IPS-20b (cell line): Measurements from ENCODE around the gene ENG.

Experiments used
- H3K27ac ChIP-seq: one replicate; pipeline ENCODE4 v1.5.1; 2013; ENCODE audit warnings: low read length
- H3K27me3 ChIP-seq: 2 replicates; pipeline ENCODE4 v1.6.1; 2013; ENCODE audit warnings: mild to moderate bottlenecking, low read length, inconsistent platforms; ENCODE audit not compliant: insufficient read depth
- H3K36me3 ChIP-seq: 2 replicates; pipeline ENCODE4 v1.6.1; 2013; ENCODE audit warnings: low read depth, mild to moderate bottlenecking, inconsistent platforms, low read length, moderate library complexity; ENCODE audit not compliant: insufficient read depth
- H3K4me1 ChIP-seq: 2 replicates; pipeline ENCODE4 v1.6.1; 2013; ENCODE audit warnings: mild to moderate bottlenecking, control low read depth, inconsistent platforms, low read length, moderate library complexity; ENCODE audit not compliant: insufficient read depth
- H3K4me3 ChIP-seq: 2 replicates; pipeline ENCODE4 v1.5.1; 2013; ENCODE audit warnings: mild to moderate bottlenecking, low read length, inconsistent platforms
- H3K9ac ChIP-seq: 2 replicates; pipeline ENCODE4 v1.6.1; 2013; ENCODE audit warnings: low read depth, mild to moderate bottlenecking, inconsistent platforms, low read length, moderate library complexity
- H3K9me3 ChIP-seq: 2 replicates; pipeline ENCODE4 v1.6.1; 2013; ENCODE audit warnings: mild to moderate bottlenecking, low read depth, low read length, inconsistent platforms; ENCODE audit not compliant: insufficient read depth

Gene ENG

GRCh38 chr9:127869310-127870152 lies 15.1 kb upstream of the ENG start:
- H3K4me3 ChIP-seq, result no peak overlapping the region
- no peaks in the 10 kb centered on the region for H3K4me1 ChIP-seq
- no peaks in the 10 kb centered on the region for H3K36me3 ChIP-seq
- H3K27me3 ChIP-seq, result no peaks in the 10 kb centered on the region
- no peak overlapping the region for H3K27ac ChIP-seq
- H3K9ac ChIP-seq, result no peak overlapping the region
- H3K9me3 ChIP-seq, result no peaks in the 10 kb centered on the region

DNA sequence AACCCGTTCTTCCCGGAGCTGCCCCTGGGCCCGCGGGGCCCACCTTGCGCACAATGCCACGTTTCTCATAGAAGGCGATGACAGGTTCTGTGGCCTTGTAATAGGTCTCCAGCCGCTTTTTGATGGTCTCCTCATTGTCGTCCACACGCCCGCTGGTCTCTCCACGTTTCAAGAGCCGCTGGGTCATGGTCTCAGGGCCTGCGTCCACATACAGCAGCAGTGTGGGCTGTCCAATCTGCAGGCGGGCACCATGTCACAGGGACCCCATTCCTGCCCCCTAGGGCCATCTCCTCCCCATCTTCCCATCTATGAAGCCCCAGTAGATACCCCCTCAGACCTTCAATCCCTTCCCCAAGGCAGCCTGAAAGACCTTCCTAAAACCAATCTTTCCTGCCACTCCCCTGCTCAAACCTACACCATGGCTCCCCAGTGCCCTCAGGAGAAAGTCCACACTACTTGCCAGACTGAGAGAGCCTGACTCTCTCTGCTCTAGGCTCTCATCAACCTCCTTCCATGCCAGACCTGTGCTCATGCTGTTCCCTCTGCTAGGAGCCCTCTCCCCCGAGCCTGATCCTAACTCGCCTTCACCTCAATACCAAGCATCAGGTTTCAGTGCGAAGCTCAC lies 13.9 kb upstream of the ENG start:
- H3K9ac ChIP-seq, result no peak overlapping the region

GRCh38 chr9:127867356-127868277 lies 13.2 kb upstream of the ENG start:
- Histone ChIP-seq H3K27ac (no peak overlapping the region), H3K4me1 (no peaks in the 10 kb centered on the region), H3K27me3 (no peaks in the 10 kb centered on the region), H3K9ac (no peak overlapping the region), H3K36me3 (no peaks in the 10 kb centered on the region), H3K4me3 (no peak overlapping the region), H3K9me3 (no peaks in the 10 kb centered on the region)

More for the DNA sequence above, 13.9 kb upstream of the ENG start:
- Histone ChIP-seq H3K27ac (no peak overlapping the region), H3K9me3 (no peaks in the 10 kb centered on the region), H3K4me1 (no peaks in the 10 kb centered on the region), H3K27me3 (no peaks in the 10 kb centered on the region), H3K36me3 (no peaks in the 10 kb centered on the region), H3K4me3 (no peak overlapping the region)

DNA sequence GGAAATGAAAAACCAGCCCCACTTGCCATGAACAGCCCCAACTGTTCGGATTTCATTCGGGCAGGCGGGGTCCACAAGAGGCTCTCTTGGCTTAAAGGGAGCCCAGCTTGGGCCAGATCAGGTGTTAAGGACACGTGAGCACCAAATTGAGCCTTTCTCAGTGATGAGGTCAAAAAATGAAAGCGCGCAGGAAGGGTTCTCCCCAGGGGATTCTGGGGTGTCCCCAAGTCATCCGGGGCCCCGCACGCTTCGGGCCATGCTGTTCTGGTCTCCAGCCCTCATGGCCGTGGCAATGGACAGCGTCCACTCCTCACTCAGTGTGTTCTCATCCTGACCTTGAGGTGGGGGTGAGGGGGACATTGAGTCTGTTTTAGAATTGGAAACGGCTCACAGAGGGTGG lies 12.1 kb upstream of the ENG start:
- Histone ChIP-seq H3K9me3 (no peaks in the 10 kb centered on the region), H3K27me3 (no peaks in the 10 kb centered on the region), H3K4me1 (no peaks in the 10 kb centered on the region), H3K4me3 (no peak overlapping the region), H3K27ac (no peak overlapping the region), H3K36me3 (no peaks in the 10 kb centered on the region), H3K9ac (no peak overlapping the region)

GRCh38 chr9:127865645-127866464 lies 11.4 kb upstream of the ENG start:
- H3K27me3 ChIP-seq, result no peaks in the 10 kb centered on the region
- no peaks in the 10 kb centered on the region for H3K4me1 ChIP-seq
- H3K9ac ChIP-seq, result no peak overlapping the region
- H3K9me3 ChIP-seq, result no peaks in the 10 kb centered on the region
- H3K4me3 ChIP-seq, result no peak overlapping the region
- H3K27ac ChIP-seq, result no peak overlapping the region
- no peaks in the 10 kb centered on the region for H3K36me3 ChIP-seq

GRCh38 chr9:127863191-127863621 lies 8.7 kb upstream of the ENG start:
- H3K4me1 ChIP-seq, result no peaks in the 10 kb centered on the region
- H3K27me3 ChIP-seq, result no peaks in the 10 kb centered on the region
- no peak overlapping the region for H3K4me3 ChIP-seq
- no peaks in the 10 kb centered on the region for H3K9me3 ChIP-seq
- H3K27ac ChIP-seq, result no peak overlapping the region
- no peaks in the 10 kb centered on the region for H3K36me3 ChIP-seq
- H3K9ac ChIP-seq, result no peak overlapping the region

- Histone ChIP-seq H3K36me3 (no peaks in the 10 kb centered on the region), H3K4me1 (no peaks in the 10 kb centered on the region), H3K27ac (no peak overlapping the region), H3K9ac (no peak overlapping the region), H3K9me3 (no peaks in the 10 kb centered on the region), H3K27me3 (no peaks in the 10 kb centered on the region), H3K4me3 (no peak overlapping the region)
These were observed 7.9 kb upstream of the ENG start for GRCh38 chr9:127862075-127863011.

DNA sequence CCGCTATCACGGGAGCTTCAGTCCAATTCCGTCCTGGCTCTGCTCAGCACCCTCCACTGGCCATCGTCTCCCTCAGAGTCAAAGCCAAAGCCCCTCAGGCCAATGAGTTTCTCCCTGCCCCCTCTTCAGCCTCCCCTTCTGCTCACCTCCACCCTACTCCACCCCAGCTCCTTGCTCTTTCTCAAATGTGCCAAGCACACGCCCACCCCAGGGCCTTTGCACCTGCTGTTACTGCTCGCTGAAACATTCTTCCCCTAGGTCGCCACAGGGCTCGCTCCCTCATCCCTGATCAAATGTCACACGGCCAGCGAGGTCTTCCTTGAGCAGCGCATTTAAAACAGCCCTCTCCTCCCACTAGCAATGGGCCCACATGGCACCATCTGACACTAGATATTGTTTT lies 6.3 kb upstream of the ENG start:
- H3K36me3 ChIP-seq, result no peaks in the 10 kb centered on the region
- no peak overlapping the region for H3K9ac ChIP-seq
- H3K9me3 ChIP-seq, result no peaks in the 10 kb centered on the region
- H3K4me3 ChIP-seq, result no peak overlapping the region
- no peak overlapping the region for H3K27ac ChIP-seq
- H3K27me3 ChIP-seq, result no peaks in the 10 kb centered on the region
- no peaks in the 10 kb centered on the region for H3K4me1 ChIP-seq

- H3K4me3 ChIP-seq, result no peak overlapping the region
- H3K4me1 ChIP-seq, result no peaks in the 10 kb centered on the region
- no peak overlapping the region for H3K27ac ChIP-seq
- no peaks in the 10 kb centered on the region for H3K9me3 ChIP-seq
- no peak overlapping the region for H3K9ac ChIP-seq
- no peaks in the 10 kb centered on the region for H3K27me3 ChIP-seq
- no peaks in the 10 kb centered on the region for H3K36me3 ChIP-seq
These were observed 5.8 kb upstream of the ENG start for GRCh38 chr9:127860260-127860659.

DNA sequence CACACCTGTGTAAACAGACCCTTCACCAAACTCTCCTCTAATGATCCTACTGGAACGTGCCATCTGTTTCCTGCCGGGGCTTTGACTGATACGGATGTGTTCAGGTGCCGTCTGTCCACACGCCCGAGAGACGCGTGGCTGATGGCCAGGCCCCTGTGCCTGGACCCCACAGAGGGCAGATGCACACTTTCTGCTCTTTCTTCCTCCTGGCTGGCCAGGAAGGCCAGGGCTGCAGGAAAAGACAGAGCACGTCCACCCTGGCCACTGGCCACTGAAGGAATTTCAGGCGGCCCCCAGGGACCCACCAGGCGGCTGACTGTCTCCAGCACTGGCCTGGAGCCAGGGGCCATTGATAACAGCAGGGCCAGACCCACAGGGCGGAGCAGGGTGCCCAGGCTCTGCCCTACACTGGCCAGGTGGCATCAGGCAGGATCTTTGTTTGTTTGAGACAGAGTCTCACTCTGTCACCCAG lies 3.6 kb upstream of the ENG start:
- Histone ChIP-seq H3K36me3 (no peaks in the 10 kb centered on the region), H3K27ac (no peak overlapping the region), H3K4me3 (no peak overlapping the region), H3K27me3 (no peaks in the 10 kb centered on the region), H3K9me3 (no peaks in the 10 kb centered on the region), H3K9ac (no peak overlapping the region), H3K4me1 (peaks cover 5% of the 10 kb centered on the region; the same call in 1 of the 2 replicates)
